HEK293 (cell line): Measurements from ENCODE around the gene ZNF12.

Source experiments
- CTCF ChIA-PET: fragments of 350-600 bp; formaldehyde crosslinking; extraction: SDS; loops from one replicate; lab custom pipeline; 2021; ENCODE audit warnings: antibody characterized with exemption; lab: Yijun Ruan, JAX
- POLR2A ChIA-PET: fragments of 300-600 bp; formaldehyde crosslinking; extraction: SDS; loops from one replicate; lab custom pipeline; 2020; ENCODE audit warnings: antibody characterized with exemption, inconsistent platforms; lab: Yijun Ruan, JAX
- H3K27ac ChIP-seq: fragments of 200-500 bp; sonication (Bioruptor generic); 2 replicates; pipeline ENCODE4 v1.5.1; 2014; ENCODE audit warnings: low read depth, low read length, control low read depth, inconsistent platforms; ENCODE audit errors: extremely low read depth
- H3K36me3 ChIP-seq, 2 experiments: fragments of 200-500 bp in 1 of 2; sonication (Bioruptor generic) in 1 of 2; 1 replicate in 1 of 2; 2 replicates in 1 of 2; pipeline ENCODE4 v1.5.1; 2014 to 2017; ENCODE audit warnings: inconsistent platforms in 2 of 2, low read length in 2 of 2; ENCODE audit not compliant: control insufficient read depth in 2 of 2, insufficient read depth in 1 of 2
- H3K4me1 ChIP-seq: fragments of 200-500 bp; sonication (Bioruptor generic); 2 replicates; pipeline ENCODE4 v1.5.1; 2014; ENCODE audit warnings: mild to moderate bottlenecking, low read length, inconsistent platforms; ENCODE audit not compliant: control insufficient read depth, insufficient read depth
- H3K4me3 ChIP-seq: 2 replicates; pipeline ENCODE4 v1.5.1; 2011; ENCODE audit warnings: low read depth, mild to moderate bottlenecking, control low read depth, low read length, moderate library complexity
- H3K9me3 ChIP-seq: fragments of 200-500 bp; sonication (Bioruptor generic); 2 replicates; pipeline ENCODE4 v1.5.1; 2014; ENCODE audit warnings: low read depth, low read length, inconsistent platforms; ENCODE audit not compliant: control insufficient read depth, insufficient read depth
- BCL11B ChIP-seq: fragments of 450-650 bp; formaldehyde crosslinking; IDR thresholded peaks from 2 replicates; pipeline ENCODE4 v1.5.1; 2016; ENCODE audit warnings: low read depth, missing biosample characterization, missing genetic modification characterization
- GLI4 ChIP-seq: fragments of 450-650 bp; formaldehyde crosslinking; IDR thresholded peaks from 2 replicates; pipeline ENCODE4 v1.5.1; 2016; ENCODE audit warnings: missing biosample characterization, missing genetic modification characterization
- KLF9 ChIP-seq: fragments of 450-650 bp; formaldehyde crosslinking; IDR thresholded peaks from 2 replicates; pipeline ENCODE4 v1.5.1; 2016; ENCODE audit warnings: missing biosample characterization, missing genetic modification characterization, low read depth
- SALL2 ChIP-seq: fragments of 450-650 bp; formaldehyde crosslinking; IDR thresholded peaks from 2 replicates; pipeline ENCODE4 v1.5.0; 2017; ENCODE audit warnings: missing biosample characterization, mild to moderate bottlenecking, missing genetic modification characterization, borderline replicate concordance
- SP2 ChIP-seq: fragments of 450-650 bp; formaldehyde crosslinking; IDR thresholded peaks from 2 replicates; pipeline ENCODE4 v1.5.1; 2016; ENCODE audit warnings: missing biosample characterization, missing genetic modification characterization
- YY2 ChIP-seq: fragments of 450-650 bp; formaldehyde crosslinking; IDR thresholded peaks from 2 replicates; pipeline ENCODE4 v1.5.1; 2016; ENCODE audit warnings: missing biosample characterization, missing genetic modification characterization
- ZBTB49 ChIP-seq: fragments of 450-650 bp; formaldehyde crosslinking; IDR thresholded peaks from 2 replicates; pipeline ENCODE4 v1.5.1; 2016; ENCODE audit warnings: missing biosample characterization, missing genetic modification characterization, low read depth
- ZEB2 ChIP-seq: fragments of 450-650 bp; formaldehyde crosslinking; IDR thresholded peaks from 2 replicates; pipeline ENCODE4 v1.5.1; 2016; ENCODE audit warnings: missing biosample characterization, missing genetic modification characterization
- ZFHX2 ChIP-seq: fragments of 450-650 bp; formaldehyde crosslinking; conservative IDR thresholded peaks from 2 replicates; pipeline ENCODE4 v1.5.1; 2016; ENCODE audit warnings: missing biosample characterization, missing genetic modification characterization
- ZFP3 ChIP-seq: fragments of 450-650 bp; formaldehyde crosslinking; IDR thresholded peaks from 2 replicates; pipeline ENCODE4 v1.5.1; 2016; ENCODE audit warnings: low read depth, missing biosample characterization, missing genetic modification characterization
- ZNF16 ChIP-seq: fragments of 450-650 bp; formaldehyde crosslinking; IDR thresholded peaks from 2 replicates; pipeline ENCODE4 v1.5.1; 2016; ENCODE audit warnings: low read depth, missing biosample characterization, missing genetic modification characterization
- ZNF311 ChIP-seq: fragments of 450-650 bp; formaldehyde crosslinking; IDR thresholded peaks from 2 replicates; pipeline ENCODE4 v1.5.1; 2017; ENCODE audit warnings: missing biosample characterization, missing genetic modification characterization, borderline replicate concordance
- ZNF324 ChIP-seq: fragments of 450-650 bp; formaldehyde crosslinking; IDR thresholded peaks from 2 replicates; pipeline ENCODE4 v1.5.1; 2016; ENCODE audit warnings: missing biosample characterization, missing genetic modification characterization
- ZNF366 ChIP-seq: fragments of 450-650 bp; formaldehyde crosslinking; conservative IDR thresholded peaks from 2 replicates; pipeline ENCODE4 v1.5.1; 2016; ENCODE audit warnings: missing biosample characterization, missing genetic modification characterization
- ZNF48 ChIP-seq: fragments of 450-650 bp; formaldehyde crosslinking; IDR thresholded peaks from 2 replicates; pipeline ENCODE4 v1.5.1; 2016; ENCODE audit warnings: missing biosample characterization, missing genetic modification characterization
- ZNF510 ChIP-seq: fragments of 450-650 bp; formaldehyde crosslinking; IDR thresholded peaks from 2 replicates; pipeline ENCODE4 v1.5.1; 2018; ENCODE audit warnings: mild to moderate bottlenecking, missing genetic modification characterization, missing biosample characterization; ENCODE audit not compliant: insufficient replicate concordance
- ZNF549 ChIP-seq: fragments of 450-650 bp; IDR thresholded peaks from 2 replicates; pipeline ENCODE4 v1.5.1; 2018; ENCODE audit warnings: missing biosample characterization, missing genetic modification characterization, mild to moderate bottlenecking, inconsistent platforms, moderate library complexity
- ZNF555 ChIP-seq: fragments of 450-650 bp; formaldehyde crosslinking; conservative IDR thresholded peaks from 2 replicates; pipeline ENCODE4 v1.5.1; 2017; ENCODE audit warnings: missing biosample characterization, mild to moderate bottlenecking, missing genetic modification characterization, inconsistent platforms
- ZNF654 ChIP-seq: fragments of 450-650 bp; formaldehyde crosslinking; IDR thresholded peaks from 2 replicates; pipeline ENCODE4 v1.5.1; 2016; ENCODE audit warnings: low read depth, missing biosample characterization, missing genetic modification characterization
- ZNF658 ChIP-seq: fragments of 450-650 bp; formaldehyde crosslinking; IDR thresholded peaks from 2 replicates; pipeline ENCODE4; 2016; ENCODE audit warnings: missing biosample characterization, missing genetic modification characterization
- ZNF747 ChIP-seq: fragments of 450-650 bp; formaldehyde crosslinking; IDR thresholded peaks from 2 replicates; pipeline ENCODE4 v1.5.1; 2016; ENCODE audit warnings: missing biosample characterization, missing genetic modification characterization
- ZNF768 ChIP-seq: fragments of 450-650 bp; formaldehyde crosslinking; IDR thresholded peaks from 2 replicates; pipeline ENCODE4 v1.5.1; 2018; ENCODE audit warnings: missing biosample characterization, mild to moderate bottlenecking, missing genetic modification characterization
- ZNF791 ChIP-seq: fragments of 450-650 bp; formaldehyde crosslinking; IDR thresholded peaks from 2 replicates; pipeline ENCODE4 v1.5.1; 2016; ENCODE audit warnings: missing biosample characterization, missing genetic modification characterization
- ZXDB ChIP-seq: fragments of 450-650 bp; formaldehyde crosslinking; IDR thresholded peaks from 2 replicates; pipeline ENCODE4 v1.5.1; 2016; ENCODE audit warnings: missing biosample characterization, missing genetic modification characterization
- TF ChIP-seq, protein P1 (sequence below): fragments of 450-650 bp; formaldehyde crosslinking; IDR thresholded peaks from 2 replicates; pipeline ENCODE4 v1.5.1; 2016; ENCODE audit warnings: missing biosample characterization, missing genetic modification characterization
- TF ChIP-seq, protein P2 (sequence below): fragments of 450-650 bp; formaldehyde crosslinking; IDR thresholded peaks from 2 replicates; pipeline ENCODE4; 2016; ENCODE audit warnings: missing biosample characterization, missing genetic modification characterization

ZNF12 gene

GRCh38 chr7:6655636-6656385 is 50.9 kb downstream of the ZNF12 start (continued):
- TF ChIP-seq ZNF549 (tag by site-specific recombination), result no peak
- TF ChIP-seq ZNF555 (tag by site-specific recombination), result no peak
- TF ChIP-seq SALL2 (tag by site-specific recombination), result no peak
- no peak for TF ChIP-seq ZBTB49 (tag by site-specific recombination)
- TF ChIP-seq ZXDB (tag by site-specific recombination), result no peak
- TF ChIP-seq ZEB2 (tag by site-specific recombination), result no peak
- no peak for TF ChIP-seq SP2 (tag by site-specific recombination)
- TF ChIP-seq ZNF366 (tag by site-specific recombination), result no peak
- no peak for TF ChIP-seq ZNF768 (tag by site-specific recombination)

- H3K36me3 ChIP-seq, result peaks cover 6 to 44% of the 10 kb centered on the region in 2 experiments; a peak in 2 of 3 replicates
- no peaks in the 10 kb centered on the region for H3K9me3 ChIP-seq
Measured at GRCh38 chr7:6654842-6655610, 51.7 kb downstream of the ZNF12 start.

GRCh38 chr7:6654113-6654841 is 52.5 kb downstream of the ZNF12 start:
- ChIA-PET POLR2A (no interaction called here), CTCF (interaction anchor here (0.6 kb wide), 1 partner anchor 138 kb away, joined by 4 read pairs; no protein-coding TSS in a partner anchor)
- Histone ChIP-seq H3K4me3 (no peak overlapping the region), H3K36me3 (peaks cover 6 to 51% of the 10 kb centered on the region in 2 experiments; a peak in 2 of 3 replicates), H3K9me3 (no peaks in the 10 kb centered on the region), H3K4me1 (no peaks in the 10 kb centered on the region), H3K27ac (no peak overlapping the region)
- TF ChIP-seq ZNF16 (tag by site-specific recombination) (no peak), YY2 (tag by site-specific recombination) (no peak), ZNF747 (tag by site-specific recombination) (no peak), KLF9 (tag by site-specific recombination) (no peak), ZNF324 (tag by site-specific recombination) (no peak), BCL11B (tag by site-specific recombination) (no peak), ZFHX2 (tag by site-specific recombination) (no peak), ZNF791 (tag by site-specific recombination) (no peak), ZNF48 (no peak), ZNF549 (tag by site-specific recombination) (no peak)
- TF ChIP-seq, protein P1, sequence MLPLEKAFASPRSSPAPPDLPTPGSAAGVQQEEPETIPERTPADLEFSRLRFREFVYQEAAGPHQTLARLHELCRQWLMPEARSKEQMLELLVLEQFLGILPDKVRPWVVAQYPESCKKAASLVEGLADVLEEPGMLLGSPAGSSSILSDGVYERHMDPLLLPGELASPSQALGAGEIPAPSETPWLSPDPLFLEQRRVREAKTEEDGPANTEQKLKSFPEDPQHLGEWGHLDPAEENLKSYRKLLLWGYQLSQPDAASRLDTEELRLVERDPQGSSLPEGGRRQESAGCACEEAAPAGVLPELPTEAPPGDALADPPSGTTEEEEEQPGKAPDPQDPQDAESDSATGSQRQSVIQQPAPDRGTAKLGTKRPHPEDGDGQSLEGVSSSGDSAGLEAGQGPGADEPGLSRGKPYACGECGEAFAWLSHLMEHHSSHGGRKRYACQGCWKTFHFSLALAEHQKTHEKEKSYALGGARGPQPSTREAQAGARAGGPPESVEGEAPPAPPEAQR (tag by site-specific recombination), result no peak
- TF ChIP-seq, protein P2, sequence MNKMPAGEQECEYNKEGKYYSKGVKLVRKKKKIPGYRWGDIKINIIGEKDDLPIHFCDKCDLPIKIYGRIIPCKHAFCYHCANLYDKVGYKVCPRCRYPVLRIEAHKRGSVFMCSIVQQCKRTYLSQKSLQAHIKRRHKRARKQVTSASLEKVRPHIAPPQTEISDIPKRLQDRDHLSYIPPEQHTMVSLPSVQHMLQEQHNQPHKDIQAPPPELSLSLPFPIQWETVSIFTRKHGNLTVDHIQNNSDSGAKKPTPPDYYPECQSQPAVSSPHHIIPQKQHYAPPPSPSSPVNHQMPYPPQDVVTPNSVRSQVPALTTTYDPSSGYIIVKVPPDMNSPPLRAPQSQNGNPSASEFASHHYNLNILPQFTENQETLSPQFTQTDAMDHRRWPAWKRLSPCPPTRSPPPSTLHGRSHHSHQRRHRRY, result no peak

More at GRCh38 chr7:6654842-6655610, 51.7 kb downstream of the ZNF12 start:
- no peaks in the 10 kb centered on the region for H3K4me1 ChIP-seq
- no peak overlapping the region for H3K27ac ChIP-seq
- no peak for TF ChIP-seq ZNF311 (tag by site-specific recombination)
- TF ChIP-seq ZNF654 (tag by site-specific recombination), result no peak
- TF ChIP-seq ZNF510 (tag by site-specific recombination), result no peak
- TF ChIP-seq SP2 (tag by site-specific recombination), result no peak
- TF ChIP-seq ZNF658, result no peak
- no peak for TF ChIP-seq GLI4 (tag by site-specific recombination)
- no peak for TF ChIP-seq ZFP3 (tag by site-specific recombination)
- ChIA-PET CTCF (interaction anchor here (0.6 kb wide), 1 partner anchor 139 kb away, joined by 4 read pairs; no protein-coding TSS in a partner anchor), POLR2A (interaction anchor here (0.7 kb wide), 1 partner anchor 68 kb away, joined by 4 read pairs; no protein-coding TSS in a partner anchor)
- H3K4me3 ChIP-seq, result no peak overlapping the region
